HCT116 (cell line): ENCODE results near the gene CD247. TPM values are rescaled to one million over a fixed set of nuclear protein-coding genes. Genes with fewer than 3 reads are reported as not detected.

Experiments
- ATAC-seq: fragments of 200-7000 bp; cut with Tn5 transposase; 2 replicates; pipeline ENCODE4 v1.9.1; 2020; ENCODE audit warnings: mild to moderate bottlenecking, moderate library complexity
- BruUV-seq: library from RNA; stranded (reverse); fragments of 400-500 nt; replicated peaks from 2 replicates; lab custom pipeline; 2021; lab: Mats Ljungman, UMichigan
- CTCF ChIA-PET: fragments of 300-600 bp; sonication (Branson Sonifier 250); formaldehyde crosslinking; loops from one replicate; lab custom pipeline; 2021; ENCODE audit warnings: antibody characterized with exemption; lab: Charles Lee
- POLR2A ChIA-PET: fragments of 300-600, 350-600 bp; sonication (Branson Sonifier 250); formaldehyde crosslinking; loops from one replicate; lab custom pipeline; 2021; ENCODE audit warnings: antibody characterized with exemption; lab: Charles Lee
- RAD21 ChIA-PET, 2 experiments: fragments of 300-600 bp; sonication (Branson Sonifier 250); formaldehyde crosslinking; loops; one replicate each; lab custom pipeline; 2023; ENCODE audit warnings: low total read pairs in 2 of 2; ENCODE audit not compliant: uncharacterized antibody in 2 of 2, unreplicated experiment in 2 of 2, low non-redundant PET in 1 of 2; lab: Charles Lee
- DNase-seq: peaks from one replicate; pipeline ENCODE4 v3.0.0-alpha.2; 2010; ENCODE audit warnings: low read depth, low spot score
- H2AFZ ChIP-seq: fragments of 200-600 bp; shearing (Covaris generic), sonication (generic); 2 replicates; pipeline ENCODE4 v1.6.1; 2017; ENCODE audit warnings: low read depth, mixed run types, mixed read lengths, antibody characterized with exemption, low read length; ENCODE audit not compliant: poor library complexity, severe bottlenecking
- H3K27ac ChIP-seq: 2 replicates; pipeline ENCODE4 v1.5.1; 2012; ENCODE audit warnings: low read depth, low read length
- H3K27me3 ChIP-seq: fragments of 200-600 bp; sonication (generic); 2 replicates; pipeline ENCODE4 v1.6.1; 2016; ENCODE audit warnings: mixed run types, low read length, mixed read lengths; ENCODE audit not compliant: insufficient read depth
- H3K36me3 ChIP-seq, 2 experiments: fragments of 200-500 bp in 1 of 2; fragments of 200-600 bp in 1 of 2; sonication (Bioruptor generic) in 1 of 2; sonication (generic) in 1 of 2; 2 replicates each; pipeline versions ENCODE4 v1.5.1 to v1.6.1; 2014 to 2016; ENCODE audit warnings: low read length in 2 of 2, inconsistent platforms in 1 of 2, mixed read lengths in 1 of 2, mixed run types in 1 of 2; ENCODE audit not compliant: insufficient read depth in 2 of 2, control insufficient read depth in 1 of 2
- H3K4me1 ChIP-seq, 2 experiments: fragments of 200-600 bp in 1 of 2; sonication (generic) in 1 of 2; 2 replicates each; pipeline versions ENCODE4 v1.5.1 to v1.6.1; 2012 to 2017; ENCODE audit warnings: low read length in 2 of 2, inconsistent platforms in 1 of 2, mild to moderate bottlenecking in 1 of 2, mixed read lengths in 1 of 2, mixed run types in 1 of 2, moderate library complexity in 1 of 2; ENCODE audit not compliant: insufficient read depth in 2 of 2, control insufficient read depth in 1 of 2
- H3K4me2 ChIP-seq: fragments of 200-600 bp; sonication (generic); 2 replicates; pipeline ENCODE4 v1.6.1; 2017; ENCODE audit warnings: mixed run types, low read length, mixed read lengths
- H3K4me3 ChIP-seq, 2 experiments: fragments of 200-600 bp in 1 of 2; sonication (generic) in 1 of 2; replicated peaks in 1 of 2; 2 replicates each; pipeline ENCODE4 v1.5.1; 2011 to 2016; ENCODE audit warnings: low read length in 2 of 2, control low read depth in 1 of 2, low read depth in 1 of 2, mild to moderate bottlenecking in 1 of 2, mixed read lengths in 1 of 2, mixed run types in 1 of 2
- H3K79me2 ChIP-seq: fragments of 200-600 bp; sonication (generic); 2 replicates; pipeline ENCODE4 v1.6.1; 2017; ENCODE audit warnings: mild to moderate bottlenecking, mixed run types, low read length, moderate library complexity, mixed read lengths; ENCODE audit not compliant: insufficient read depth
- H3K9ac ChIP-seq: fragments of 200-600 bp; sonication (generic); 2 replicates; pipeline ENCODE4 v1.6.1; 2016; ENCODE audit warnings: low read length, mixed read lengths
- H3K9me2 ChIP-seq: fragments of 200-600 bp; sonication (generic), shearing (Covaris generic); 2 replicates; pipeline ENCODE4 v1.6.1; 2017; ENCODE audit warnings: mixed run types, mild to moderate bottlenecking, moderate library complexity; ENCODE audit not compliant: insufficient read depth
- H3K9me3 ChIP-seq, 2 experiments: fragments of 200-500 bp in 1 of 2; fragments of 200-600 bp in 1 of 2; sonication (Bioruptor generic) in 1 of 2; sonication (generic) in 1 of 2; 2 replicates each; pipeline ENCODE4 v1.6.1; 2014 to 2017; ENCODE audit warnings: low read length in 2 of 2, mixed read lengths in 2 of 2, inconsistent platforms in 1 of 2, low read depth in 1 of 2, mild to moderate bottlenecking in 1 of 2, mixed run types in 1 of 2, moderate library complexity in 1 of 2; ENCODE audit not compliant: control insufficient read depth in 1 of 2, insufficient read depth in 1 of 2
- H4K20me1 ChIP-seq: fragments of 200-600 bp; sonication (generic), shearing (Covaris generic); 2 replicates; pipeline ENCODE4 v1.6.1; 2017; ENCODE audit warnings: mixed run types, mild to moderate bottlenecking, moderate library complexity; ENCODE audit not compliant: insufficient read depth
- CBX3 ChIP-seq: IDR thresholded peaks from 2 replicates; pipeline ENCODE4 v1.6.1; 2012; ENCODE audit warnings: low read depth
- EZH2 ChIP-seq: fragments of 200-600 bp; sonication (generic); IDR thresholded peaks from 2 replicates; pipeline ENCODE4 v1.6.1; 2017; ENCODE audit warnings: antibody characterized with exemption, mixed run types
- JUND ChIP-seq: IDR thresholded peaks from 2 replicates; pipeline ENCODE4 v1.6.1; 2012
- MAX ChIP-seq: IDR thresholded peaks from 2 replicates; pipeline ENCODE4 v1.6.1; 2012
- POLR2A ChIP-seq: IDR thresholded peaks from 2 replicates; pipeline ENCODE4 v1.7.0; 2011; ENCODE audit warnings: borderline replicate concordance; ENCODE audit not compliant: insufficient read depth, insufficient read length; ENCODE audit errors: extremely low read depth
- POLR2AphosphoS5 ChIP-seq: IDR thresholded peaks from 2 replicates; pipeline ENCODE4 v1.6.1; 2011; ENCODE audit warnings: mild to moderate bottlenecking, low read depth, low read length, moderate library complexity
- RAD21 ChIP-seq: IDR thresholded peaks from 2 replicates; pipeline ENCODE4 v1.6.1; 2012; ENCODE audit warnings: low read depth, mild to moderate bottlenecking
- SIN3A ChIP-seq: IDR thresholded peaks from 2 replicates; pipeline ENCODE4 v1.6.1; 2012; ENCODE audit warnings: low read depth
- SRF ChIP-seq: IDR thresholded peaks from 2 replicates; pipeline ENCODE4 v1.6.1; 2012; ENCODE audit warnings: low read depth
- ZBTB33 ChIP-seq: IDR thresholded peaks from 2 replicates; pipeline ENCODE4 v1.6.1; 2011; ENCODE audit warnings: mild to moderate bottlenecking, low read length, moderate library complexity; ENCODE audit not compliant: insufficient replicate concordance; ENCODE audit errors: extremely low read depth
- intact Hi-C: fragments of 100-400 bp; cut with micrococcal nuclease; formaldehyde crosslinking; loops from 2 replicates; pipeline ENCODE4 v1.10.0; 2022
- total RNA-seq: library from RNA; stranded (reverse); gene quantifications from one replicate; pipeline ENCODE4 v1.2.1, GENCODE V29; 2021; ENCODE audit not compliant: unreplicated experiment
- TF ChIP-seq, protein P1 (sequence below), 3 experiments: fragments of 200-600 bp in 1 of 3; sonication (generic) in 1 of 3; IDR thresholded peaks in 2 of 3; conservative IDR thresholded peaks in 1 of 3; 2 replicates each; pipeline ENCODE4 v1.5.1; 2012 to 2017; ENCODE audit warnings: low read depth in 2 of 3, low read length in 2 of 3, antibody characterized with exemption in 1 of 3, borderline replicate concordance in 1 of 3, control low read depth in 1 of 3, mild to moderate bottlenecking in 1 of 3, mixed read lengths in 1 of 3, mixed run types in 1 of 3, moderate library complexity in 1 of 3; ENCODE audit not compliant: insufficient read depth in 1 of 3
- TF ChIP-seq, protein P2 (sequence below): IDR thresholded peaks from 2 replicates; pipeline ENCODE4 v1.6.1; 2012

The CD247 gene
- total RNA-seq, 1 experiment from 2014 or later: 0.57 TPM

- Histone ChIP-seq H3K9me2 (no peaks in the 10 kb centered on the region), H3K4me2 (no peak overlapping the region), H4K20me1 (no peaks in the 10 kb centered on the region), H3K9me3 (no peaks in the 10 kb centered on the region), H3K27me3 (no peaks in the 10 kb centered on the region), H3K4me3 (no peak overlapping the region), H3K4me1 (peaks cover 0 to 26% of the 10 kb centered on the region in 2 experiments; a peak in 3 of 4 replicates), H3K9ac (no peak overlapping the region), H3K79me2 (no peaks in the 10 kb centered on the region), H2AFZ (no peak overlapping the region), H3K27ac (no peak overlapping the region), H3K36me3 (no peaks in the 10 kb centered on the region)
- no TSS peak for BruUV-seq
- POLR2A ChIA-PET: no interaction called here
- CTCF ChIA-PET: interaction anchor here (1.4 kb wide), 1 partner anchor 176 kb away, joined by 4 read pairs; no protein-coding TSS in a partner anchor
- RAD21 ChIA-PET: no interaction called here
- no peak for TF ChIP-seq CBX3
- ATAC-seq (no peak), DNase-seq (no peak)
- intact Hi-C loops: loop anchor here (5.0 kb wide), 1 partner anchor 89 kb away; no protein-coding TSS in a partner anchor
Measured at GRCh38 chr1:167443757-167444156, 74.6 kb downstream of the CD247 start.

DNA sequence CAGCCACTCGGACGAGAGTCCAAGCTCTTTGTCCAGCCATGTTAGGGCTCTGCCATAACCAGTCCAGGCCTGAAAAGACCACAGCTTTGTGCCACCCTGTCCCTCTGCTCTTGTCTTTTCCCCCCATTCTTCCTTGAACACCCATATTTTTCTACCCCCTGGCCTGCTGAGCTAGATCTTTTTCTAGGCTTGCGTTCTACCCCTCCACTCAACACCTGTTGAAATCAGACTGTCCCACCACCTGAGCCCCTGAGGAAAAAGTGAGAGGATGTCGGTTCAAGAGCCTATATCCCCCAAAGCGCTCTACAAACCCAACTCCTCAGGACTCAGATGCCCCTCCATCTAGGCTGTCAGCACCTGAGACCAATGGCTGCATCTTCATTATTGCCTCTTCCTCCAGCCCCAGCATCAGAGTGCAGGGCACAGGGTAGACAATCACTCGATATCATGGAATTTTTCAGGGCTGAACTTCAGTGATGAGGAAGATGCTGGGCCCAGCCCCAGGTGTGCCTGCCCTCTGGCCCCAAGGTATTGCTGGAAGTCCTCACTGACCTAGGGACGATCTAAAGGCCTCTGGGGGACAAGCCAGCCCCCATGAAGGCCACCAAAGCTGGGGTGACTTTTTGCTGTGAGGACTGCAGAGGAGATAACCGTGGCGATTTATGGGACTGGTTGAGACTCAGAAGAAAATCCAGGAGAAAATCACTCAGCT, 75.3 kb downstream of the CD247 start:
- ATAC-seq (no peak), DNase-seq (no peak)
- H3K4me2 ChIP-seq: no peak overlapping the region
- POLR2A ChIA-PET: no interaction called here
- RAD21 ChIA-PET: no interaction called here
- no peaks in the 10 kb centered on the region for H4K20me1 ChIP-seq
- peaks cover 0 to 23% of the 10 kb centered on the region in 2 experiments; a peak in 3 of 4 replicates for H3K4me1 ChIP-seq
- no peak overlapping the region for H3K27ac ChIP-seq
- H3K9ac ChIP-seq: no peak overlapping the region
- CTCF ChIA-PET: interaction anchor here (1.4 kb wide), 1 partner anchor 175 kb away, joined by 4 read pairs; no protein-coding TSS in a partner anchor
- no peaks in the 10 kb centered on the region for H3K9me3 ChIP-seq
- H3K79me2 ChIP-seq: no peaks in the 10 kb centered on the region
- no TSS peak for BruUV-seq
- no peaks in the 10 kb centered on the region for H3K27me3 ChIP-seq
- H3K36me3 ChIP-seq: no peaks in the 10 kb centered on the region
- intact Hi-C loops: loop anchor here (1.0 to 5.0 kb wide), 5 partner anchors 42 to 377 kb away; partner anchors contain the start of gene POU2F1
- H3K4me3 ChIP-seq: no peak overlapping the region
- H3K9me2 ChIP-seq: no peaks in the 10 kb centered on the region
- no peak overlapping the region for H2AFZ ChIP-seq
- TF ChIP-seq ZBTB33 (no peak), RAD21 (no peak), POLR2AphosphoS5 (no peak), POLR2A (no peak), MAX (no peak), SRF (no peak), SIN3A (no peak), EZH2 (no peak), JUND (no peak)
- TF ChIP-seq, protein P1, sequence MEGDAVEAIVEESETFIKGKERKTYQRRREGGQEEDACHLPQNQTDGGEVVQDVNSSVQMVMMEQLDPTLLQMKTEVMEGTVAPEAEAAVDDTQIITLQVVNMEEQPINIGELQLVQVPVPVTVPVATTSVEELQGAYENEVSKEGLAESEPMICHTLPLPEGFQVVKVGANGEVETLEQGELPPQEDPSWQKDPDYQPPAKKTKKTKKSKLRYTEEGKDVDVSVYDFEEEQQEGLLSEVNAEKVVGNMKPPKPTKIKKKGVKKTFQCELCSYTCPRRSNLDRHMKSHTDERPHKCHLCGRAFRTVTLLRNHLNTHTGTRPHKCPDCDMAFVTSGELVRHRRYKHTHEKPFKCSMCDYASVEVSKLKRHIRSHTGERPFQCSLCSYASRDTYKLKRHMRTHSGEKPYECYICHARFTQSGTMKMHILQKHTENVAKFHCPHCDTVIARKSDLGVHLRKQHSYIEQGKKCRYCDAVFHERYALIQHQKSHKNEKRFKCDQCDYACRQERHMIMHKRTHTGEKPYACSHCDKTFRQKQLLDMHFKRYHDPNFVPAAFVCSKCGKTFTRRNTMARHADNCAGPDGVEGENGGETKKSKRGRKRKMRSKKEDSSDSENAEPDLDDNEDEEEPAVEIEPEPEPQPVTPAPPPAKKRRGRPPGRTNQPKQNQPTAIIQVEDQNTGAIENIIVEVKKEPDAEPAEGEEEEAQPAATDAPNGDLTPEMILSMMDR (IDR thresholded peaks at IDR 0.05 in 2 of 3, conservative IDR thresholded peaks at IDR 0.05 in 1 of 3; ENCODE audit: borderline replicate concordance in 1 of 3, insufficient read depth in 1 of 3, low read depth in 2 of 3, low read length in 2 of 3): no peak
- TF ChIP-seq, protein P2, sequence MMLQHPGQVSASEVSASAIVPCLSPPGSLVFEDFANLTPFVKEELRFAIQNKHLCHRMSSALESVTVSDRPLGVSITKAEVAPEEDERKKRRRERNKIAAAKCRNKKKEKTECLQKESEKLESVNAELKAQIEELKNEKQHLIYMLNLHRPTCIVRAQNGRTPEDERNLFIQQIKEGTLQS: no peak
